Endodermal cell (in vitro differentiated cells): Measurements from ENCODE around the gene TIGD2. TPM values are rescaled to one million over a fixed set of nuclear protein-coding genes. Genes with fewer than 3 reads are reported as not detected.
A peak's percentile ranks its signal among the peaks of the same experiment; 100 is the strongest.

ENCODE experiments used
- DNase-seq: peaks from one replicate; pipeline ENCODE4 v3.0.0-alpha.2; 2017
- H3K27ac ChIP-seq: 2 replicates; pipeline ENCODE4 v1.5.1; 2013; ENCODE audit warnings: mild to moderate bottlenecking, low read depth, low read length, moderate library complexity
- H3K27me3 ChIP-seq: 2 replicates; pipeline ENCODE4 v1.6.1; 2013; ENCODE audit warnings: mild to moderate bottlenecking, low read length, moderate library complexity; ENCODE audit not compliant: insufficient read depth, control insufficient read depth, poor library complexity, severe bottlenecking
- H3K36me3 ChIP-seq: 2 replicates; pipeline ENCODE4 v1.7.0; 2013; ENCODE audit warnings: mild to moderate bottlenecking, low read length, moderate library complexity; ENCODE audit not compliant: control insufficient read depth, insufficient read depth
- H3K4me1 ChIP-seq: one replicate; pipeline ENCODE4 v1.7.0; 2013; ENCODE audit warnings: low read length; ENCODE audit not compliant: control insufficient read depth, insufficient read depth
- H3K4me3 ChIP-seq: 2 replicates; pipeline ENCODE4 v1.5.1; 2013; ENCODE audit warnings: mild to moderate bottlenecking, low read length, moderate library complexity
- H3K9ac ChIP-seq: 2 replicates; pipeline ENCODE4 v1.6.1; 2013; ENCODE audit warnings: mild to moderate bottlenecking, low read length, moderate library complexity; ENCODE audit not compliant: poor library complexity, severe bottlenecking; ENCODE audit errors: extremely low read depth
- H3K9me3 ChIP-seq: 2 replicates; pipeline ENCODE4 v1.6.1; 2013; ENCODE audit warnings: mild to moderate bottlenecking, low read length, moderate library complexity; ENCODE audit not compliant: control insufficient read depth
- H3K27ac Mint-ChIP-seq: 2 replicates; pipeline ENCODE4 v1.8.0; 2020; ENCODE audit warnings: mixed read lengths
- H3K27me3 Mint-ChIP-seq: 2 replicates; pipeline ENCODE4 v1.8.0; 2021; ENCODE audit warnings: mild to moderate bottlenecking, mixed read lengths; ENCODE audit not compliant: insufficient read depth
- H3K36me3 Mint-ChIP-seq: 2 replicates; pipeline ENCODE4 v1.8.0; 2020; ENCODE audit warnings: low read depth, mixed read lengths
- H3K4me1 Mint-ChIP-seq: 2 replicates; pipeline ENCODE4 v1.8.0; 2020; ENCODE audit warnings: mixed read lengths
- H3K4me3 Mint-ChIP-seq: 2 replicates; pipeline ENCODE4 v1.8.0; 2020; ENCODE audit warnings: mild to moderate bottlenecking, moderate library complexity, mixed read lengths
- H3K9me3 Mint-ChIP-seq: 2 replicates; pipeline ENCODE4 v1.8.0; 2020; ENCODE audit warnings: mild to moderate bottlenecking, mixed read lengths
- WGBS, 2 experiments: methylation state at CpG; one replicate each; pipeline versions ENCODE4 v1.1.5 to v1.1.7; 2013; ENCODE audit warnings: missing lambda C conversion rate in 2 of 2, mixed read lengths in 1 of 2; ENCODE audit not compliant: insufficient coverage in 1 of 2, insufficient read length in 1 of 2; 5-methylcytosine and 5-hydroxymethylcytosine counted together
- total RNA-seq, 2 donors: library from RNA; stranded (reverse); fragmentation: NEBNext Ultra II Directional in 1 of 2; extraction: Animal tissue kit (Norgen Biotek cat#: 25700) in 1 of 2; gene quantifications; 2 replicates in 1 of 2; 3 replicates in 1 of 2; pipeline ENCODE4 v1.2.1, GENCODE V29; 2021
- TF ChIP-seq, protein P1 (sequence below): fragments of 200-600 bp; sonication (generic); conservative IDR thresholded peaks from 2 replicates; pipeline ENCODE4 v1.5.0; 2021; ENCODE audit warnings: antibody characterized with exemption, mild to moderate bottlenecking

TIGD2 gene
- total RNA-seq, 2 donors from 2014 or later = 11.7 to 15.1 TPM

DNA sequence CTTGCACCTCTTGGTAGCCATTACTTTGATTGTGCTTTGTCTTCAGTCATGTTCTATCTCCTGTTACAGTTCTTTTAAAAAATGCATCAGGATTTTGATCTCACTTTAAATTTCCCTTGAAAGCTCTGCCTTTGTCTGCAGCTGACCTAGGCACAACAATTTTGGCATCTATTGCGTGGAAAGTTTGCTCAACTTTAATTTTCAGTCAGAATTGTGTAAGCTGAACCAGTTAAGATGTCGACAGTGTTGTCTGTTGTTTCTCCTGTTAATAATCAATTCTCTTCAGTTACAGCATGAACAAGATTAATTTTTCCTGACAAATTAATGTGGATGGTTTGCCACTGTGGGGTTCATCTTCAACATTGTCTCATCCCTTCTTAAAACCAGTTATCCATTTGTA, 34.9 kb downstream of the TIGD2 start:
- H3K36me3 Mint-ChIP-seq = peaks cover 9% of the 10 kb centered on the region
- no peaks in the 10 kb centered on the region for H3K27me3 Mint-ChIP-seq
- Histone ChIP-seq H3K27me3 (no peaks in the 10 kb centered on the region), H3K4me3 (no peak overlapping the region), H3K4me1 (no peaks in the 10 kb centered on the region), H3K36me3 (no peaks in the 10 kb centered on the region), H3K9ac (no peak overlapping the region), H3K9me3 (peaks cover 22% of the 10 kb centered on the region), H3K27ac (no peak overlapping the region)
- DNase-seq = no peak
- no peak overlapping the region for H3K27ac Mint-ChIP-seq
- peaks cover 2% of the 10 kb centered on the region for H3K4me1 Mint-ChIP-seq
- TF ChIP-seq, protein P1, sequence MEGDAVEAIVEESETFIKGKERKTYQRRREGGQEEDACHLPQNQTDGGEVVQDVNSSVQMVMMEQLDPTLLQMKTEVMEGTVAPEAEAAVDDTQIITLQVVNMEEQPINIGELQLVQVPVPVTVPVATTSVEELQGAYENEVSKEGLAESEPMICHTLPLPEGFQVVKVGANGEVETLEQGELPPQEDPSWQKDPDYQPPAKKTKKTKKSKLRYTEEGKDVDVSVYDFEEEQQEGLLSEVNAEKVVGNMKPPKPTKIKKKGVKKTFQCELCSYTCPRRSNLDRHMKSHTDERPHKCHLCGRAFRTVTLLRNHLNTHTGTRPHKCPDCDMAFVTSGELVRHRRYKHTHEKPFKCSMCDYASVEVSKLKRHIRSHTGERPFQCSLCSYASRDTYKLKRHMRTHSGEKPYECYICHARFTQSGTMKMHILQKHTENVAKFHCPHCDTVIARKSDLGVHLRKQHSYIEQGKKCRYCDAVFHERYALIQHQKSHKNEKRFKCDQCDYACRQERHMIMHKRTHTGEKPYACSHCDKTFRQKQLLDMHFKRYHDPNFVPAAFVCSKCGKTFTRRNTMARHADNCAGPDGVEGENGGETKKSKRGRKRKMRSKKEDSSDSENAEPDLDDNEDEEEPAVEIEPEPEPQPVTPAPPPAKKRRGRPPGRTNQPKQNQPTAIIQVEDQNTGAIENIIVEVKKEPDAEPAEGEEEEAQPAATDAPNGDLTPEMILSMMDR = no peak
- 94 to 100% methylated on average over 1 to 2 of the region's 2 CpGs for WGBS, 2 experiments
- no peak overlapping the region for H3K4me3 Mint-ChIP-seq
- H3K9me3 Mint-ChIP-seq = peaks cover 41% of the 10 kb centered on the region

DNA sequence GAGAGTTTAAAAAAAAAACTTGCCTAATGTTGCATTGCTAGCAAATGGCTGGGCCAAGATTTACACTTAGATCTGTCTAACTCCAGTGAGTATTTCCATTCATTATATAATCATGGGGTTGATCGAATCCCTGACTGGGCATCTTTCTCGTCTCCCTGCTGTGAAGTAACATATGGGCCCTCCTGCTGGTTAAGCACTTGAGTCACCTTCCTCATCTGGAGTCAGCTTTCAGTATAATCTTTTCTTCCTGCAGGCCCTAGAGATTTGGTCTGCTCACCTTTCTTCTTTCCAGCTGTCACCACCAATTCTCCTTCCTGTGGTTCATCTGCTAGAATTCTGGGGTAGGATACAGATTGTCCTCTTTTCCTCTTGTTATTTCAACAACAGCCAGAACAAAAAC, 41.6 kb downstream of the TIGD2 start:
- H3K36me3 Mint-ChIP-seq = peaks cover 2% of the 10 kb centered on the region
- peaks cover 7% of the 10 kb centered on the region for H3K4me1 Mint-ChIP-seq
- no peak overlapping the region for H3K4me3 Mint-ChIP-seq
- H3K27ac ChIP-seq = no peak overlapping the region
- peaks cover 27% of the 10 kb centered on the region for H3K9me3 Mint-ChIP-seq
- TF ChIP-seq, protein P1 = no peak
- no peaks in the 10 kb centered on the region for H3K27me3 Mint-ChIP-seq
- peaks cover 10% of the 10 kb centered on the region for H3K9me3 ChIP-seq
- H3K4me3 ChIP-seq = no peak overlapping the region
- H3K4me1 ChIP-seq = no peaks in the 10 kb centered on the region
- H3K27me3 ChIP-seq = no peaks in the 10 kb centered on the region
- H3K9ac ChIP-seq = no peak overlapping the region
- 23 to 31% methylated on average over 2 of the region's 2 CpGs for WGBS, 2 experiments
- no peaks in the 10 kb centered on the region for H3K36me3 ChIP-seq
- H3K27ac Mint-ChIP-seq = no peak overlapping the region
- DNase-seq = peak; percentile 69

DNA sequence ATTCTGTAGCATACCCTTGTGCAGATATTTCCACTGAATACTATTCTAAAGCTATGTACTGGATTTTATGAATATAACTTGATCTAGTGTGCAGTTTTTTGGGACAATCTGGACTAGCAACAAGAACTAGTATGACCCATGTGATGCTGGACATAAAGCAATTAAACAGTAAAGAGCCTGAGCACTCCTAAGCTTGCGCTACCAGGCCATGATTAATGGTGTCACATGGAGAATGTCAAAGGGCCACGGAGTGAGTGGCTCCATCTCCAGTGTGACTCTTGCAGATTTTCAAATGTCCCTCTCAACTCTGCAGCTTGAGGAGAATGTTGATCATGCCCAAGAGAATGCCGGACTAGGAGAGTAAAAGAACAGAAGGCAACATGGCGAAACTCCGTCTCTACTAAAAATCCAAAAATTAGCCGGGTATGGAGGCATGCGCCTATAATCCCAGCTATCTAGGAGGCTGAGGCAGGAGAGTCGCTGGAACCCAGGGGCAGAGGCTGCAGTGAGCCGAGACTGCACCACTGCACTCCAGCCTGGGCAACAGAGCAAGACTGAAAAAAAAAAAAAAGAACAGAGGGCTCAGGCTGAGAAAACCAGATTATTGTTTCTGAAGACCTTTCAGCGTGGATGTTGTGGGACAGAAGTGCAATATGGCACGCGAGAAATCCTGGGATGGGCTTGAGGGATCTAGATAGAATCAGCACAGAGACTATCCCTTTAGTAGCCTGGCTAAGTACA, 45.0 kb downstream of the TIGD2 start:
- Histone ChIP-seq H3K36me3 (no peaks in the 10 kb centered on the region), H3K4me1 (no peaks in the 10 kb centered on the region), H3K27me3 (no peaks in the 10 kb centered on the region), H3K27ac (no peak overlapping the region), H3K9ac (no peak overlapping the region), H3K4me3 (no peak overlapping the region), H3K9me3 (peaks cover 6% of the 10 kb centered on the region)
- no peaks in the 10 kb centered on the region for H3K36me3 Mint-ChIP-seq
- no peak overlapping the region for H3K27ac Mint-ChIP-seq
- H3K4me3 Mint-ChIP-seq = no peak overlapping the region
- TF ChIP-seq, protein P1 = no peak
- WGBS, 2 experiments = 91 to 92% methylated on average over 12 of the region's 12 CpGs
- DNase-seq = no peak
- H3K9me3 Mint-ChIP-seq = peaks cover 5% of the 10 kb centered on the region
- peaks cover 7% of the 10 kb centered on the region for H3K4me1 Mint-ChIP-seq
- H3K27me3 Mint-ChIP-seq = no peaks in the 10 kb centered on the region
